GM23338 (cell line): Measurements from ENCODE around the gene AKAP9.

Experiments used
- CREB1 ChIP-seq: fragments of 250-450 bp; sonication (Bioruptor Pico); IDR thresholded peaks from 2 replicates; pipeline ENCODE4 v1.5.0; 2020; ENCODE audit warnings: low read depth, mild to moderate bottlenecking, moderate library complexity
- CTCF ChIP-seq, 2 experiments: fragments of 200-600 bp in 1 of 2; sonication (generic) in 1 of 2; conservative IDR thresholded peaks; 2 replicates each; pipeline versions ENCODE4 v1.5.1 to v1.6.1; 2016 to 2017; ENCODE audit warnings: antibody characterized with exemption in 2 of 2, low read depth in 2 of 2, mild to moderate bottlenecking in 2 of 2, moderate library complexity in 1 of 2
- EZH2 ChIP-seq: fragments of 200-600 bp; sonication (generic); IDR thresholded peaks from one replicate; pipeline ENCODE4 v1.8.0; 2017; ENCODE audit warnings: antibody characterized with exemption, mild to moderate bottlenecking, low read depth; ENCODE audit not compliant: unreplicated experiment
- NANOG ChIP-seq: IDR thresholded peaks from 2 replicates; pipeline ENCODE4 v1.6.1; 2016; ENCODE audit warnings: antibody characterized with exemption, borderline replicate concordance
- POLR2AphosphoS5 ChIP-seq: IDR thresholded peaks from 2 replicates; pipeline ENCODE4 v1.6.1; 2016; ENCODE audit warnings: antibody characterized with exemption, low read depth
- REST ChIP-seq: IDR thresholded peaks from one replicate; pipeline ENCODE4 v1.6.1; 2018; ENCODE audit warnings: antibody characterized with exemption; ENCODE audit not compliant: unreplicated experiment
- ZNF114 ChIP-seq: fragments of 250-450 bp; sonication (Bioruptor Pico); IDR thresholded peaks from 2 replicates; pipeline ENCODE4 v1.5.0; 2020; ENCODE audit warnings: mild to moderate bottlenecking, moderate library complexity

- TF ChIP-seq POLR2AphosphoS5 (no peak), CTCF (conservative IDR thresholded peaks at IDR 0.05; ENCODE audit: low read depth in 2 of 2) (no peak), REST (no peak), NANOG (no peak), CREB1 (no peak), EZH2 (no peak), ZNF114 (no peak)
Observed at GRCh38 chr7:92095380-92095779, 154.7 kb downstream of the AKAP9 start.
